ENCODE data around the gene EVA1A.

Gene EVA1A

DNA sequence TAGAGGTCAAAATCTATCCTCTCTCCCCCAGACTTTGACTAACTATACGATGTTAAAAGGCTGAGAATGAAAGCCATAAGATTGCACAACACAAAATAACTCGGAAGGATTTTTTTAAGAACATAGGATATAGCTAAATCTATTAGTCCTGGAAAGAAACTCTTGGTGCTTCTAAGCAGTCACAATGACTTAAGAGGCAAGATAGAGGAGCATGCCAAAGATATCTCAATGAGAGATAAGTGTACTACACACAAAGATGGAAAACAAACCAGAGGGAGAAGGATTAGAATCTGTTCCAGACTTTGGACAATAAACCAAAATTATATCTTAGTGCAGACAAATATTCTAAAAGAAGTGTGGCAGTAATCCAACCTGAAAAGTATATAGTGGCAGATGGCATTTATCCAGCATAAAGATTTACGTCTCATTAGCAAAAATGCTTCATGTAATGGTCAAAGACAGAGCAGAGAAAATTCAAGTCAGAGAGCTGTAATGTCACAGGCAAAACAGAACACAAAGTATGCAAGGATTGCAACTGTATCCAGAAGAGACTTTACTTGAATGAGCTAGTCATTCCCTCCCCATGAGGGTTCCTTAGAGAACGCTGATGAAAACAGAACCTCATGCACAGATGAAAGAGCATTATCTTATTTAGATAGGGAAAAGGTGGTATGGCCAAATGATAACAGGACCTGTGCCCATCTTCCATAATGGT lies 28.8 kb upstream of the EVA1A start:
- DNase-seq, result no peak

DNA sequence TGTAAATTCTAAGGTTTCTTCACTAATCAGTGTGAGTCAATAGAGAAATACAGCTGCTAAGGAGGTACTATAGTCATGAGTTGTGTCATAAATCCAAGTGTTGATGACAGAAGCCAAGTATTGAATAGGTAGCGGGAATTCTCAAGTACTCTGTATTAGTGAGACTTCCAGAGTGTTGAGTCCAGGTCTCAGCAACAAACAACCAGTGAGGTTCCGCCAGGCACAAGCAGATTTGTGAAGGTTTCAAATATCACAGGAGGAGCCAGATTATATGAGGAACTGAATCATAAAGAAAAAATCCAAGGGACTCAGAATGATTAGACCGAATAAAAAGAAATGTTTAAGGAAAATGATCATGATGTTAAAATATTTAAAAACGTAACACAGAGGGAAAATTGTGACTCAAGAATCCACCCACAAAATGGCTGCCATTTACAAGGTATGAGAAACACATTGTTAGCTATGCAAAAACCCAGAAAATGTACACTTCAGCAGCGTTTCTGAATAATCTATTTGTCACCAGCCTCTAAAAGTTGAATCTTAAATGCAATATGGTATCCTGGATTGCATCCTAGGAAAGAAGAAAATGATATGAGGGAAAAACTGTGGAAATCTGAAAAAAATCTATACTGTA lies 27.3 kb upstream of the EVA1A start:
- DNase-seq, result no peak

DNA sequence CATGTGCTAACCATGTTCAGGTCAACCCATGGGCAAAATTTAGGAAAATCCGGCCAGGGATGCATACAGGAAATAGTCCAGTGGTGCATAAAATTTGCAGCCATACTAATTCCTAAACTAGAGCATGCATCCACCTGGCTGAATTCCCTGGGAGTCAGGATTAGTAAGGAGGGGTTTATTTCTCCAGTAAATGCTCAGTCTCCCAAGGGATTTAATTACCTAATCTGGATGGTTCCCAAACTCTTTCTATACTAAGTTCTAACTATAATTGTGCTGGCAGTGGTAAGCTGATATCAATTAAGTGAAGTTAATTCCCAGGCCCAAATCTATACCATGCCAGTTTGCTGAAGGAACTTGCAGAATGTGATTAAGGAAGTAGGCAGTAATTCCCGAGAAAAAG lies 26.2 kb upstream of the EVA1A start:
- DNase-seq, result no peak

DNA sequence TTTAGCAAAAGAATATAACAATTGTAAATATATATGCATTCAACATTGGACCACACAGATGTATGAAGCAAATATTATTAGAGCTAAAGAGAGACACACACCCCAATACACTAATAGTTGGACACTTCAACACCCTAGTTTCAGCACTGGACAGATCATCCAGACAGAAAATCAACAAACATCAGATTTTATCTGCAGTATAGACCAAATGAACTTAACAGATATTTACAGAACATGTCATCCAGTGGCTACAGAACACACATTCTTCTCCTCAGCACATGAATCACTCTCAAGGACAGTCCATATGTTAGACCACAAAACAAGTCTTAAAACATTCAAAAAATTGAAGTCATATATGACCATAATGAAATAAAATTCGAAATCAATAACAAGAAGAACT lies 22.1 kb upstream of the EVA1A start:
- DNase-seq, result no peak

DNA sequence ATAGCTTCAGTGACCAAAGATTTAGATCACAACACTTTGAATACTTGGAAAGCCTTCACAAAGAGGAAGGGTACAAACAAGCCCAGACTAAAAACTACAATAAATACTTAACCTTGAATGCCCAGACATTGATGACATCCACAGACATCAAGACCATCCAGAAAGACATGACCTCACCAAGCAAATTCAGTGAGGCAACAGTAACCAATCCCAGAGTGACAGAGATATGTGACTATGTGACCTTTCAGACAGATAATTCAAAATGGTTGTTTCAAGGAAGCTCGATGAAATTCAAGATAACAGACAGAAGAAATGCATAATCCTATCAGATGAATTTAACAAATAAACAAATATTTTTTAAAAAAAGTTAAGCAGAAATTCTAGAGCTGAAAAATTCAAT lies 19.9 kb upstream of the EVA1A start:
- no peak for DNase-seq

DNA sequence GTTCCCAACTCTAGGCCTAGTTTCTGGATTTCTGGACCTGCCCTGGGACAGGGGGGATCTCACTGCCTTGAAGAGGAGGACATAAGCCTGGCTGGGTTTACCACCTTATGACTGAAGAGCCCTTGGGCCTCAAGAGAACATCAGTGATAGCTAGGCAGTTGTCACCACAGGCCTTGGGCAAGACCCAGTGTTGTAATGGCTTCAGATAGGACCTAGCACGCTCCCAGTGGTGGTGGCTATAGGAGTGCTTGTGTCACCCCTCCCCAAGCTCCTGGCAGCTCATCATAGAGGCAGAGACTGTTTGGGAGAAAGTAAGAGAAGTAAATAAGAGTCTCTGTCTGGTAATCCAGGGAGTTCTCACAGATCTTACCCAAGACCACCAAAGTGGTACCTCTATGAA lies 19.4 kb upstream of the EVA1A start:
- no peak for DNase-seq

DNA sequence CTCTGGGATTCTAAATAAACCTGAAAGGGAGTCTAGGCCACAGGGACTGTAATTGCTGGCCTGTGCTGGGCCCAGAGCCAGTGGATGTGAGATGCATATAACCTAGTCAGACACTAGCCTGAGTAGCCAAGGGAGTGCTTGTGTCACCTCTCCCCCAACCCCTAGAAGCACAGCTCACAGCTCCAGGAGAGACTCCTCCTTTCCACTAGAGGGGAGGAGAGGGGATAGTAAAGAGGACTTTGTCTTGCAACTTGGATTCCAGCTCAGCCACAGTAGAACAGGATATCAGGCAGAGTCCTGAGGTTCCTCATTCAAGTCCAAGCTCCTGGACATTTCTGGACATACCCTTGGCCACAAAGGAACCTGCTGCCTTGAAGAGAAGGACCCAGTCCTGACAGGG lies 18.4 kb upstream of the EVA1A start:
- no peak for DNase-seq

DNA sequence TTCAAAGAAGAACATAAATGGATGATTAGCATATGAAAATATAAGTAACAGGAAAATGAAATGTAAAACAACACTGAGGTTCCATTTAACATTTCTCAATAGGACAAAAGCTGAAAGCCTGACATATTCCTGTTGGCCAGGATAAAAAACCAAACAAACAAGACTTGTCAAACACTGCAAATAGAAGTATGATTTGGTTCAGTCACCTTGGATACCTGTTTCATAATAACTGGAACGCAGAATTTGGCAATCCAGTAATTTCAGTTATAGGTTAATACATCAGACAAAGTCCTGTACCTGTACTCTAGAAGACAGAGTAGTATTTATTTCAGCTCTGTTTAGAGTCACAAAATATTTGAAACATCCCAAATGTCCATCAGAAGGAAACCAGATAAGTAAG lies 16.5 kb upstream of the EVA1A start:
- DNase-seq, result no peak

DNA sequence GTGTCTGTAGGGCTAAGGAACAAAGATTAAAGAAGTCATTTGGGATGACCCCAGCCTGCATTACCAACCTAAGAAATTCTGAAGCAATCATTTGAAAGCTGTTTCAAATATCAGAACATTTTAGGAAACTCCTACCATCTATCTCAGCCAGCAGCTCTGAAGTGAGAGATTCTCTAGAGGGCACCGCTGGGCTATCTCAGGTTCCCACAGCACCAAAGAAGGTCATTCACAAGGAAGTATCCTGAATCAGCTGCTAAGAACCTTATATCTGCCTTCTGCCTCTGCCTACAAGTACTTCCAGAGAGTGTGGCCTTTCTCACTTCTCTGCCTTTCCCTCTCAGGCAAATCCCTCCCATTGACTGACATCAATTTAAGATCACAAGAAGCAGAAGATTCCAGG lies 13.4 kb upstream of the EVA1A start:
- DNase-seq, result no peak

DNA sequence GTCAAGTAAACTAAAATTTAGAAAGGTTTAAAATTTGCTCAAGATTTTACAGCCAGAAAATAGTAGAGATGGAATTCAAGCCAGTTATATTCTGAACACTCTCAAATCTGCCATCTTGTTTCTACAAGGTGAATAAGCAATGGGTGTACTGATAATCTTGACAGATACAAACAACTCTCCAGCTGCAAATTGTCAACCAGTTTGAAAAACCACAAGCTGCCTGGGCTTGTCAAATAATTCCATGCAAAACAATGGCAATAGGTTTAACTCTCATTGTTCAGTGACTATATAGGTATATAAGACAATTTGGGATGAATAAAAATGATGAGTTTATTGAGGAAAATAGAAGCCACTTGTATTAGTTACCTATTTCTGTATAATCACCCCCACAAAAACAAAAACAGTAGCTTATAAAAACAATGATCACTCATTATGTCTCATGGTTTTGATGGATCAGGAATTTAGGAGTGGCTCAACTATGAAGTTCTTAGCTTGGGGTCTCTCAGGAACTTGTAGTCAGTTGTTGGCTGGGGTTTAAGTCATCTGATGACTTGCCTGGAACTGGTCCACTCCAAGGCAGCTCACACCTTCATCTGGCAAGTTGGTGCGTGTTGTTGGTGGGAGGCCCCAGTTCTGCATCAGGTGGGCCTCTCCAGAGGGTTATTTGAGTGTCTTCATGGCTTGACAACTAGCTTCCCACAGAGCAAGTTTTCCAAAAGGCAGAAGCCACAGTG lies 12.6 kb upstream of the EVA1A start:
- no peak for DNase-seq

DNA sequence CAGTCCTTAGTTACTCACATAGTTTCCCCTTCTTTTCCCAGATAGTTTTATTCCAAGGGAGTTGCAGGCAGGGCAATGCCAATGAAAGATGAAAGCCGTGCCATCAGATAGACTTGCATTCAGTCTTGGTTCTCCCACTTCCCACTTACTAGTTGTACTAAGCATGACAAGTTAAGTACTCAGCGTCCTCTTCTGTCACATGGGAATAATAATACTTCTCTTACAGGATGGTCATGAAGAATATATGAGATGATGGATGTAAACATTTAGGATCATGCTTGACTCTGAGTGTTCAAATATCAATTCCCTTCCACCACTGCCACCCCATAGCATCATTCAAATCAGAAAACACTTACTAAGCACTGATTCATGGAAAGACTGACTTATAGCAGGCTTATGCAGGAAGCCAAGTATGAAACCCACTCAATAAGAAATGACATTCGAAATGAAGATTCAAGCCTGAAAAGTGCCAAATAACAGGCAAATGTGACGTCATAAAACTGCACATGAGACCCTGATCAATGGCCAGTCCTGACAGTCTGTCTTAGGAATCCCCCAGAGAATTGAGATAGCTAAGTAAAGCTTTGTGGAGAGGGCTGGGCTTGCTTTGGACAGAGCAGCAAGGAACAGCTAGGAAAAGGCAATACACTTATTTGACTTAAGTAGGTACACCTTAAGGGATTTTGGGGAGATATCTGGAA lies 11.1 kb upstream of the EVA1A start:
- DNase-seq, result no peak

DNA sequence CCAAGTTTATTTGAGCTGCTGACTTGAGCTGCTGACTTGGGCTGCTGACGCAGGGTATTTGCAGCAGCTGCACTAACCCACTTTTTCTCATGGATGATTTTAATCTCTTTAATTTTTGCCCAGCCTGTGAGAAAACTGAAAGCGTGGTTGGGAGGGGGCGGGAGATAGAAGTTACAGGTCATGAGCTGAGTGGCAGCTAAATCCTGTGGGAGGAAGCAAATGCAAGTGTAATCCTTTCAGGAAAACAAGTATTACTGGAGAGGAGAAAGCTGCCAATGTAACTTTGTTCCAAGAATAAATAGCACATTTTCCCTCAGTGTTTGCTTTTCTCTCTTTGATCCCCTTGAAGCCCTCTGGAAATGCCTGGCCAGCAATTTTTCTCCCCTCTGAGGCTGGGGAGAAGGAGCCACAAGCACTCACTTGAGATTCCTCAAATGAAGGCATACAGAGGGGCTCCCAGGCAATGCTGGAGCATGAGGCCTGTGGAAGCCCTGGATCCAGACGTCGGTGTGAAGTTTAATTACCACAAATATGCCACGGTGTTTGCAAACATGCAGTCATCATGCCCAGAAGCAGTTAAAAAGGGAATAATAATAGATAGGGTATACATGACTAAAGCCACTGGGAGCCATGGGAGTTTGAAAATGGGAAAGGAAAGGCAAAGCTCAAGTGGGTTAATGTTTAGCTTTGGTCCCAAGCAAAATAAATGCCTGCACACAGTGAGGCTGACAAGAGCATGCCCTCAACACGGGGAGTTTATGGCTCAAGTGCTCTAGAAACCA lies 10.4 kb upstream of the EVA1A start:
- DNase-seq, result no peak

DNA sequence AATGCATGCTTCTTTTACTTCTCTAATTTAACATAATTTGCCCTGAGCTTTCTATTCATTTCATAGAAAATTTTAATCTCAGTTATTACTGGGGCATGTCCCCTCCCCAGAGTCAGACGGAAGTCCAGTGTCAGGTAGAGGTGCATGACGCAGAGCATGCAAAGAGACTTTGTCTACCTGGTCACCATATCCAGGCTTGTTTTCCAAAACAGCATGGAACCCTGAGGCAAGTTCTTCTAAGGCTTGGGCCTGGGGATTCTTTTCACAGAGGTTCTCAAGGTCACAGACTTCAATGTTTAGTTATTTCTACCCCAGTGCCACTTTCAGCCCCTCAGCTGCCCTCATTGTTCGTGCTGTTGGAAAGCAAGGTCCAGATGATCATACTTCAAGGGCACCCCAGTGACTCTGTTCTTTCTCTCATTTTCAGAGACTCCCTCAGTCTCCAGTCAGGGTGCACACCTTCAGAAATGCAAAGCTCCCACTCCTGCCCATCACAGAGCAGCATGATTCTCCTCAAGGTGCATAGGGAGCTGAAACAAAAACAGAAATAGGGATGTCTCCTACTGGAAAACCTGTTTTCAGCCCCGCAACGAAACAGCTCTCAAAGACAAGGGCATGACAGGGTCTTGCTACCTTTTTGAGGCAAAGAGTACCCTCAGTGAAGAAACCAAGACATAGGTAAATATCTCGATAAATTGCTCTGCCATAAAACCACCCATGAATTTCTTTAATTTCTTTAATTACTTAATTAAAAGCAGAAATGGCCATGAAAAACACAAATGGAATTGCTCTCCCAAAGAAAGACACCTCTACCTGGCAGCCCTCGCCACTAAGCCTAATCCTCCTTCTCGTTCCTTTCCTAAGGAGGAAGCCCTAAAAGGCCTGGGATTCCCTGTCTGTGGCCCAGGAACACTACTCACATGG lies 9.5 kb upstream of the EVA1A start:
- DNase-seq, result no peak

DNA sequence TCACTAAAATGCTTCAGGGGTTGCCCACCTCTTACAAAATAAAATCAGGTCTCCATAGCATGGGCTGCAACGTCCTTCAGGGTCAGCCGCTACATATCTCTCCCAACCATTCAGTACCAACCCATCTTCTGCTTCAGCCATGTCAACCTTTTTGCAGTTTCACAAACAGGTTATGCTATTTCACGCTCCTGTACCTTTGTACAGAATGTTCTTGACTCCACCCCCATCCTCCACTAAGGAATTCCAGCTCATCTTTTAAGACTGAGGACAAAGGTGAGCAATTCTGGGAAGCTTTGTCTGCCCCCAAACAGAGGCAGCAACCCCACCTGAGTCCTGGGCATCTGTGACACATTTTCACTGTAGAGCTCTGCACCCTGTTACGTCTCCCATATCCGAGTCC lies 8.8 kb upstream of the EVA1A start:
- DNase-seq, result no peak

DNA sequence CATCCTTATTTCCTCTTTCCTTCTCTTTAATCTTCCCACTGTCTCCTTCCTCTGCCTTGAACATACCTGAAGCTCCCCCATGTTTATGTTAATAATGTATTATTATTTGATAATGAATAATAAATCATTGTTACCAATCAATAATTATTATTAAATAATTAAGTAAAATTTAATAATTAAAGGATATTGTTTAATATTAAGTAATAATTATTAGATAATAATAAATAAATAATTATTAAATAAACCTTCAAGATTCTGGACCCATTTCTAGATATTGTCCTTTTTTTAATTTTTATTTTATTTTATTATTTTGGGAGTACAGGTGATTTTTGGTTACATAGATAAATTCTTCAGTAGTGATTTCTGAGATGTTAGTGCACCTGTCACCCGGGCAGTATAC lies 7.4 kb upstream of the EVA1A start:
- DNase-seq, result no peak

DNA sequence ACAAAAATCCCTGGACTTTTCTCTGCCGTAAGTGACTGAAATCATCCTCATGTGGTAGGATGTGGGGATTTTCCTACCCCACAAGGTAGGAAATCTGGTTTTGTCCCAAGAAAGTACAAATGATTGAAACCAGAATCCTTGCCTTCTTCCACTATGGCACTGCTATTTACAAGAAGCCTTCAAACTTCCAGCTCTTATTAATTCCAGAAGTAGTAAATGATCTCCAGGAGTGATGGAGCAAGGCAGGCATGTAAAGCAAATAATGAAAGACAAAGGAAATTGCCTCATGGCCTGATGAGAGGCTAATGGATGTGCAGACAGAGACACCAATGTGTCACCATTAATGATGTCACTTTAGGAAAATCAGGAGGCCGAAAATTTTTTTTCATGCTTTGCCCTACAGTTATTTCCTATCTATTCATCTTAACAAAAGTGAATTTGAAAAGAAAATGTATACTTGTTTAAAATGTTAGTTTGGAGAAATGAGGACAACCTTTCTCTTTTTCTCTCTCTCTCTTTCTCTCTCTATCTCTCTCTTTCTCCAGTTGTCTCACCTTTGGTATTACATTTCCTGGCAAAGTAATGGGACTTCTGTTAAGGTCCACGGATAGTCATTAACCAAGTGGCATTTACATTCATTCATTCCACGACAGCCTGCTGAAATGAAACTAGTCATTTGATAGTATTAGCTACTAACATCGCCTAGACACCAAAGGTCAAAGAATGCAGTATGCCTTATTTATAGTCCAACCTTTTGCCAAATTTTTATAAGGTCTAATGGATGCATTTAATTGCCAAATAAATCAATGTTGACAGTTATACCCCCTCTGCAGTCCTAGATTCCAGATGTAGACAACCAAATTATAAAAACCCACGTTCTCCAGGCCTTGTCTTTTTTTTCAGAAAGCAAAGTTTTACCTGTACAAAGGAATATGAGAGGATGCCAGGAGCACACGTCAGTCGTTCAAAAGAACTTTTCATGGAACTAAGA lies 5.0 kb upstream of the EVA1A start:
- DNase-seq, result no peak

DNA sequence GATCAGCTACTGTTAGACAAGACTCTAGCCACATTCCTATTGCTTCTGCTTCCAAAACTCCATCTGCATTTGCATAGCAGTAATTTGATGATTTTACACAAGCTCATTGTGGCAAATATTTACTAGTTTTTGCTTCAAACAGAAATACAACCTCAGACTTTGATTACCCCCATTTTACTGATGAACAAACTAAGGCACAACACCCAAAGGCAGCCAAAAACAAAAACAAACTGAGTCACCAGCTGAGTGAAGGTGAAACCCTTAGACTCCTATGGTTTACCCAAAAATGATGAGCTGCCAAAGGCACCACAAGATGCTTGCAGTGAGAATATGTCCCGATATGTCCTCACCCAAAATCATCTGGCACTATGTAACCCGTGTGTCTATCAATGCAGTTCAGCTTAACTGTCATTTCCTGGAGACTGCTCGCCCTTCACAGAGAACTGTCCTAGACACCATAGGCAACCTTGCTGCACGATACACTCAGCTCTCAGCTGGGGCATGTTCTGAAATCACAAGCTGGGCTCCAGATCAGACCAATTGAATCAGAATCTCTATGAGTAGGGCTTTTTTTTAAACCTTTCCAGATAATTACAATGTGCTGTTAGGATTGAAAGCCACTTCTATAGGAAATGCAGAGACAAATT lies 4.1 kb upstream of the EVA1A start:
- no peak for DNase-seq

DNA sequence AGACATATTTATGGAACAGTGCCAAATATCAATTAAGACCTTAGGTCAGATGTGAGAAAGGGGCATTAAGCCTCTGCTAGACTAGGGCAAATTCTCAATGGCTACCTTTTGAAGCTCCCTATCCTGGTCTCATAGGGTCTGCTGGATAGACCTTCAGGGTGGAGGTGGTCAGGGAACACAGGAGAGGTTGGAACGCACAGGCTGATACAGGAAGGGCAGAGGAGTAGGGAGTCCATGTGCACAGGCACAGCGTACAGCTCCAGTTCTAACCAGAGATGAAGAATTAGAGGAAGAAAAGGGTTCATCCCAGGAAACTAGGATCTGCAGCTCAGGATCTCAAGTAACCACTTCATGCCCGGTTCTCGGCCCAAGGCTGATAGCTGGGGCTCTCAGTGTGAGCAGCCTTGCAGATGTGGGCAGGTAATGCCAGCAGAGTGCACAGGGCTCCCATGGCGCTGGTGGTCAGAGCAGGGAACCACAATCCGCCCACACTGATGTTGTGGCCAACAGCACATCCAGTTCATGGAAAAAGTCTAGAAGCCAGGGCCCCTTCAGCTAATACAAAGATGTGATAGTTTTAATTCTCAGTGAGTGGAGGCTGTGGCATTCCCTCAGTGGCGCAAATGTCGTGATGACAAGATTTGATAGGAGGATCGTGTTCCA lies 3.4 kb upstream of the EVA1A start:
- DNase-seq, result no peak

DNA sequence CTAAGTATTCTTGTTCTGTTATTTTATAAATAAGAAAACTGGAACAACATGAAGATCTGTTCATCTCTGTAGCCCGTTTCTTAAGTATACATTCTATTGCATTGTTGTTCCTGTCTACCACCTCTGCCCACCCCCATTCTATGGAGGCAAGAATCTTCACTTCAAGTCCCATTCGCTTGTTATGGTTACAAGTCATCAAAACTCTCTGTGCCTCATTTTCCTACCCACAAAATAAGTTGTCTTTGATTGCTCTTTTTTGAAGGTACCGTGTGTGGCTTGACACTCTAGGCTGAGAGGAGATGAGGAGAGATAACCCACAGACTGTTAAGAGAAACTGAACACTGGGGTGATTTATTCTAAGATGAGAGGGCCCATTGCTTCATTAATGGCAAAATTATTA lies 2.9 kb upstream of the EVA1A start:
- DNase-seq, result no peak

DNA sequence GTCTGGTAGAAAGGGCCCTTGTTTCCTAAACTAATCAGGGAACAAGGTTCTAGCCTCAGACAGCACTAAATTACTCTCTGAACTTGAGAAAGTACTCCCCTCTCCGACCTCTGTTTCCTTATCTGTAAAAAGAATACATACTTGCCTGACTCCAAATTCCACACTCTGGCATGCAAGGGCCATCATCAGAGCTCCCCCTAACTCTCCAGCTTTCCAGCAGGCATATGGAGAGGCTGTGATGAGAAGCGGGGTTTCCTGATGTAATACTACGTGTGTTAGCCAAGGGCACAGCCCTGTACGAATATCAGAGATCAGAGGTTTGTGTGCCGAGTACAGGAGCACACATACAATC lies 1.8 kb upstream of the EVA1A start:
- DNase-seq, result no peak

Data from stimulated activated CD4-positive, alpha-beta T cell treated with anti-CD3 and anti-CD28 coated beads, Interleukin-15, amount 100 ng/mL, for 24 hours (primary cell).